Measurements from ENCODE around the gene NOTUM. TPM values are rescaled to one million over a fixed set of nuclear protein-coding genes. Genes with fewer than 3 reads are reported as not detected.

NOTUM gene
- total RNA-seq, 4 donors from 2014 or later = 1.7 to 1.8 (median 1.7) TPM; not detected in 1

DNA sequence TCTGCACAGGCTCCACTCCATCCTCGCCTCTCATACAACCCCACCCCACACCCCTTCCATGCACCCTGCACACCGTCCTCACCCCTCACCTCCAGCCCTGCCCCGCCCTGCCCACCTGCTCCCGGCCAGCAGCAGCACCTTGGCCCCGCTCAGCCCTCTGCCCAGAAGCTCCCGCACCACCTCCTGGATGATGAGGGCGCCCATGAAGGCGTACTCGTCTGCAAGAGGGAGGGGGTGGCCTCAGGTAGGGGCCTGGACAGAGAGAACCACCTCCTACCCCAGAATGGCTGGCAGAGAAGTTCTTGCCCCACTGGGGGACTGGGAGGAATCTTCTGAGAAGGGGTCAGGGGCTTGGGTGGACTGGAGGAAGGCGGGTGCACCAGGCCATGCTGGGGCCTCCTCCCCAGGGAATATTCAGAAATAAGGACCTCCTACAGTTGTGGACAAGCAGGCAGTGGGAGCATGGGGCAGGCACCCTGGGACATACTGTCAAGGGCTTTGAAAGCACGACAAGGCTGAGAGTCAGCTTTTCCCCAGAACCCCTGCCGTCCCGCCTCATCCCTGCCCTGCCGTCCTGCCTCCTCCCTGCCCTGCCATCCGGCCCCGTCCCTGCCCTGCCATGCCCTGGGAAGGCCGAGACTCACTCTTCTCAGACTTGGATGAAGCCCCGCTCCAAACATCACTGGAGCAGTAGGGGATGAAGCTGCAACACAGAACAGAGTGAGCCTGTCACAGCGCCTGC lies 3.1 kb downstream of the NOTUM start:
- Histone ChIP-seq H3K36me3 (no peaks in the 10 kb centered on the region), H3K9me3 (no peaks in the 10 kb centered on the region), H3K4me3 (no peak overlapping the region), H3K27me3 (peaks cover 7 to 21% (median 19%) of the 10 kb centered on the region in 3 donors), H3K27ac (no peak overlapping the region), H3K4me1 (peaks cover 12 to 19% of the 10 kb centered on the region in 2 donors)
- in situ Hi-C loops (cut with MboI; ENCODE audit: low sequenced_read_pairs in 4 of 4) (no loop called here), intact Hi-C loops (cut with DNase I; ENCODE audit: low total_unique reads) (loop anchor here (2.0 kb wide), 1 partner anchor 197 kb away; no protein-coding TSS in a partner anchor)
- ATAC-seq (no peak), DNase-seq (no peak)
- no peak for TF ChIP-seq POLR2A (IDR thresholded peaks at IDR 0.05)
- TF ChIP-seq, protein P1, sequence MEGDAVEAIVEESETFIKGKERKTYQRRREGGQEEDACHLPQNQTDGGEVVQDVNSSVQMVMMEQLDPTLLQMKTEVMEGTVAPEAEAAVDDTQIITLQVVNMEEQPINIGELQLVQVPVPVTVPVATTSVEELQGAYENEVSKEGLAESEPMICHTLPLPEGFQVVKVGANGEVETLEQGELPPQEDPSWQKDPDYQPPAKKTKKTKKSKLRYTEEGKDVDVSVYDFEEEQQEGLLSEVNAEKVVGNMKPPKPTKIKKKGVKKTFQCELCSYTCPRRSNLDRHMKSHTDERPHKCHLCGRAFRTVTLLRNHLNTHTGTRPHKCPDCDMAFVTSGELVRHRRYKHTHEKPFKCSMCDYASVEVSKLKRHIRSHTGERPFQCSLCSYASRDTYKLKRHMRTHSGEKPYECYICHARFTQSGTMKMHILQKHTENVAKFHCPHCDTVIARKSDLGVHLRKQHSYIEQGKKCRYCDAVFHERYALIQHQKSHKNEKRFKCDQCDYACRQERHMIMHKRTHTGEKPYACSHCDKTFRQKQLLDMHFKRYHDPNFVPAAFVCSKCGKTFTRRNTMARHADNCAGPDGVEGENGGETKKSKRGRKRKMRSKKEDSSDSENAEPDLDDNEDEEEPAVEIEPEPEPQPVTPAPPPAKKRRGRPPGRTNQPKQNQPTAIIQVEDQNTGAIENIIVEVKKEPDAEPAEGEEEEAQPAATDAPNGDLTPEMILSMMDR (IDR thresholded peaks at IDR 0.05 in 4 of 5, conservative IDR thresholded peaks at IDR 0.05 in 1 of 5) = no peak

DNA sequence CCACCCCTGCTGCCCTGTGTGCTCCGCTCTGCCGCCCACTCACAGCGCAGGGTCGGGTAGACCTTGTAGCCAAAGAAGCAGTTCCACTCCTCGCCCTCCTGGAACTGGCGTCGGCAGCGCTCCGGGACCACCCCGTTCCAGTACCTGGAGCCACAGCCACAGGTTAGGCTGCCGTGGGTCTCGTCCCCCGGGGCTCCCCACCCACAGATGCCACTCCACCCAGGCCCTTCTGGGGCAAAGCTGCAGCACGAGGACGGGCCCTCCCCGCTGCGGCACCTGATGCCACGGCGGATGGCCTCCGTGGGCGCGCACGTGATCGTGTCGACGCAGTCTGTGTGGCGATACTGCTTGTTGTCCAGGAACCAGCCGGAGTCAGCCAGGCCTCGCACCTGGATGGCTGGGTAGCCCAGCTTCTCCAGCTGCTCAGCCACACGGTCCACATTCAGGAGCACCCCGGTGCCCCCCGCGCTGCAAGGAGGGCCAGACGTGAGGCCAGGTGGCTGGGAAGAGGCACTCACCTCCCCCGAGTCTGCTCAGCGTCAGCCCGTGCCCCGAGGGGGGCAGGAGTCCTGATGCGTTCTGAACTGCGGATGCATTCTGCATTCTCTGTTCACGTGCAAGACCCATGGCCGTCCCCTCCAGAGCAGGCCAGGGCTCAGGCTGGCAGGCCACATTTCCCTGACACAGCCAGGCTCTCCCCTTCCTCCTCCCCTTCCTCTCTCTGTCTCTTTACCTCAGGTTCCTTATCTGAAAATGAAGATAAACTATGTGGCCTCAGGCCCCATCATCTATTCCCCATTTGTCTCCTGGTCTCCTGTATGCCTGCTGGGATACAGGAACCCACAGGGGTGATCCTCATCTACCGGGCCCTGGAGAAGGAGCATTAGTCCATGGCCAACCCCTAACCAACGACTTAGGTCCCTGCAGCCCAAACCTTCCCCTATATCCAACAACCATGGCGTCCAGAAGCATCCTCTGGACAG lies 4.1 kb downstream of the NOTUM start:
- H3K9me3 ChIP-seq = no peaks in the 10 kb centered on the region
- peaks cover 4 to 10% of the 10 kb centered on the region in 2 donors for H3K4me1 ChIP-seq
- no peak for TF ChIP-seq POLR2A (IDR thresholded peaks at IDR 0.05)
- TF ChIP-seq, protein P1 (IDR thresholded peaks at IDR 0.05 in 4 of 5, conservative IDR thresholded peaks at IDR 0.05 in 1 of 5) = no peak
- no peak overlapping the region for H3K27ac ChIP-seq
- DNase-seq (no peak), ATAC-seq (no peak)
- H3K27me3 ChIP-seq = peaks cover 7 to 21% (median 15%) of the 10 kb centered on the region in 3 donors
- no peaks in the 10 kb centered on the region for H3K36me3 ChIP-seq
- intact Hi-C loops (cut with DNase I; ENCODE audit: low total_unique reads) (no loop called here), in situ Hi-C loops (cut with MboI; ENCODE audit: low sequenced_read_pairs in 4 of 4) (no loop called here)
- no peak overlapping the region for H3K4me3 ChIP-seq

DNA sequence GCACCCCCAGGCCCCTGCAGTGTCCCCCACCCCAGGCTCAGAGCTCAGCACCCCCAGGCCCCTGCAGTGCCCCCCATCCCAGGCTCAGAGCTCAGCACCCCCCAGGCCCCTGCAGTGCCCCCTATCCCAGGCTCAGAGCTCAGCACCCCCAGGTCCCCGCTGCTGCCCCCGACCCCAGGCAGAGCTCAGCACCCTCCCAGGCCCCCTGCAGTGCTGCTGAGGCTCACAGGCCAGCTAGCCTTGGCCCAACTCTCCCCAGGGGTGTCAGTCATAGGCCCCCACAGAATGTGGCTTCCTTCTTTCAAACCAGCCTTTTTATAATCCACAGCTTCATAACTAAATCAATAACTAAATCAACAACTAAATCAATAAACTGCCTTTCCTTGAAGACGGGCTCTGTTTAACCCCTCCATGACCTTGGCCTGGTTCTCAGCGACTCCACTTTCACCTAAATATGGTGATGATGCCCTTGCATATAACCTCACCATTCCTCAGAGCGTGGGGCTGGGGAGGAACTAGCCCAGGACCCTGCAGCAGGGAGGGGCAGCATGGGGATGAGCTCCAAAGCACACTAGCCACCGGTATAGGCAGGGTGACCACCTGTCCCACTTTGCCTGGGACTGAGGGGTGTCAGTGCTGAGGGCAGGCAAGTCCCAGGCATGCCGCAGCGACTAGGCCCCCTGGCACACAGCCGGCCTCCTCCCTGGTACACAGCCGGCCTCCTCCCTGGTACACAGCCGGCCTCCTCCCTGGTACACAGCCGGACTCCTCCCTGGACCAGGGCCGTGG lies 5.0 kb downstream of the NOTUM start:
- intact Hi-C loops (cut with DNase I; ENCODE audit: low total_unique reads) = no loop called here
- no peaks in the 10 kb centered on the region for H3K9me3 ChIP-seq
- in situ Hi-C loops (cut with MboI; ENCODE audit: low sequenced_read_pairs in 4 of 4) = no loop called here
- no peak overlapping the region for H3K4me3 ChIP-seq
- no peak overlapping the region for H3K27ac ChIP-seq
- DNase-seq (no peak), ATAC-seq (no peak)
- peaks cover 4 to 10% of the 10 kb centered on the region in 2 donors for H3K4me1 ChIP-seq
- peaks cover 7 to 21% (median 13%) of the 10 kb centered on the region in 3 donors for H3K27me3 ChIP-seq
- H3K36me3 ChIP-seq = no peaks in the 10 kb centered on the region
- TF ChIP-seq POLR2A (IDR thresholded peaks at IDR 0.05) = no peak
- TF ChIP-seq, protein P1 (IDR thresholded peaks at IDR 0.05 in 4 of 5, conservative IDR thresholded peaks at IDR 0.05 in 1 of 5) = no peak

DNA sequence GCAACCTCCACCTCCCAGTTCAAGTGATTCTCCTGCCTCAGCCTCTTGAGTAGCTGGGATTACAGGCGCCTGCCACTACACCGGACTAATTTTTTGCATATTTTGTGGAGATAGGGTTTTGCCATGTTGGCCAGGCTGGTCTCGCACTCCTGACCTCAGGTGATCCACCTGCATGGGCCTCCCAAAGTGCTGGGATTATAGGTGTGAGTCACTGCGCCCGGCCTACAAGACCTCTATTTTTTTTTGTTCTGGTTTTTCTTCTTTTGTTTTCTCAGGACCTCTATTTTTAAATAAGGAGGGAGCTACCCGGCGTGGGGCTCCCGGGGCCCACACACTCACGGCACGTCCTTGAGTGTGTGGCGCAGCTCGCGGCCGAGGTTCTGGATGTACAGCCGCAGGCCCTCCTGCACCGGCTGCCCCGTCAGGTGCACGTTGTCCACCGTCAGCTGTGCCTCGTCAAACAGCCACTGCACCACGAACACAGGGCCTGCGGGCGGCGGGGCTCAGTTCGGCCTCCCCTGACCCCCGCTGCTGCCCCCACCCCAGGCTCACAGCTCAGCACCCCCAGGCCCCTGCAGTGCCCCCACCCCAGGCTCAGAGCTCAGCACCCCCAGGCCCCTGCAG lies 5.8 kb downstream of the NOTUM start:
- ATAC-seq (no peak), DNase-seq (no peak)
- Histone ChIP-seq H3K4me1 (peaks cover 4 to 7% of the 10 kb centered on the region in 2 donors), H3K27ac (no peak overlapping the region), H3K9me3 (no peaks in the 10 kb centered on the region), H3K4me3 (no peak overlapping the region), H3K27me3 (peaks cover 3 to 16% (median 9%) of the 10 kb centered on the region in 3 donors), H3K36me3 (no peaks in the 10 kb centered on the region)
- intact Hi-C loops (cut with DNase I; ENCODE audit: low total_unique reads) = no loop called here
- TF ChIP-seq, protein P1 (IDR thresholded peaks at IDR 0.05 in 4 of 5, conservative IDR thresholded peaks at IDR 0.05 in 1 of 5) = no peak
- no peak for TF ChIP-seq POLR2A (IDR thresholded peaks at IDR 0.05)
- in situ Hi-C loops (cut with MboI; ENCODE audit: low sequenced_read_pairs in 4 of 4) = no loop called here

All from gastrocnemius medialis (tissue), 4 donors.